IgD-negative memory B cell (primary cell): Measurements from ENCODE around the gene TEAD1. TPM values are rescaled to one million over a fixed set of nuclear protein-coding genes. Genes with fewer than 3 reads are reported as not detected.

Experiments used
- H3K27ac Mint-ChIP-seq, 3 donors: one replicate each; pipeline ENCODE4 v1.8.0; 2020 to 2022; ENCODE audit warnings: mild to moderate bottlenecking in 3 of 3, mixed read lengths in 3 of 3, moderate library complexity in 1 of 3
- H3K27me3 Mint-ChIP-seq: one replicate; pipeline ENCODE4 v1.8.0; 2021; ENCODE audit warnings: mixed read lengths
- H3K36me3 Mint-ChIP-seq: one replicate; pipeline ENCODE4 v1.8.0; 2020; ENCODE audit warnings: mild to moderate bottlenecking, mixed read lengths
- H3K4me1 Mint-ChIP-seq, 3 donors: one replicate each; pipeline ENCODE4 v1.8.0; 2020 to 2022; ENCODE audit warnings: mixed read lengths in 3 of 3, mild to moderate bottlenecking in 1 of 3
- H3K4me3 Mint-ChIP-seq, 4 donors: one replicate each; pipeline ENCODE4 v1.8.0; 2020 to 2022; ENCODE audit warnings: mild to moderate bottlenecking in 4 of 4, mixed read lengths in 4 of 4, moderate library complexity in 3 of 4
- H3K9me3 Mint-ChIP-seq, 3 donors: one replicate each; pipeline ENCODE4 v1.8.0; 2020 to 2021; ENCODE audit warnings: mixed read lengths in 3 of 3, mild to moderate bottlenecking in 1 of 3
- polyA plus RNA-seq: library from polyadenylated mRNA; unstranded; fragments of 300-500 nt; fragmentation: Illumina TruSeq; gene quantifications from one replicate; pipeline ENCODE4 v1.2.3, GENCODE V29; 2021

The TEAD1 gene
- polyA plus RNA-seq, 1 donor from 2014 or later: not detected

DNA sequence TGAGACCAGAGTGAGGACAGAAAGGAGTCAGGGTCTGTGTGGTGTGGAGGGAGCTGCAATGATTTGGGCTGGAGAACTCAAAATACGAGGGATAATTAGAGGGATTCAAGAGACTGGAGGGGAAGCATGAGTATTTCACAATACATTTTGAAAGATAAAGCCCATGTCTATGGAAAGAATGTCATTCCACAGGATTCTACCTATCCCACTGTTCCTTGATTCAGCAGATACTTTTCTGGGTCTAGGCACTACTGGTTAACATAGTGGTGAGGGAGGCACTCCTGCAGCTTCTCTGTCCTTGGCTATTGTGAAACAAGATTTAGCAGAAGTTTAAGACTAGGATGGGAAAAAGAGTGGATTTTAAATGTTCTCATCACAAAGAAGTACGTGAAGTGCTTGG, 262.0 kb downstream of the TEAD1 start:
- H3K4me3 Mint-ChIP-seq: no peak overlapping the region
- H3K27me3 Mint-ChIP-seq: no peaks in the 10 kb centered on the region
- no peak overlapping the region for H3K27ac Mint-ChIP-seq
- peaks cover 0 to 2% (median 2%) of the 10 kb centered on the region in 3 donors for H3K9me3 Mint-ChIP-seq
- H3K4me1 Mint-ChIP-seq: no peaks in the 10 kb centered on the region
- peaks cover 3% of the 10 kb centered on the region for H3K36me3 Mint-ChIP-seq

DNA sequence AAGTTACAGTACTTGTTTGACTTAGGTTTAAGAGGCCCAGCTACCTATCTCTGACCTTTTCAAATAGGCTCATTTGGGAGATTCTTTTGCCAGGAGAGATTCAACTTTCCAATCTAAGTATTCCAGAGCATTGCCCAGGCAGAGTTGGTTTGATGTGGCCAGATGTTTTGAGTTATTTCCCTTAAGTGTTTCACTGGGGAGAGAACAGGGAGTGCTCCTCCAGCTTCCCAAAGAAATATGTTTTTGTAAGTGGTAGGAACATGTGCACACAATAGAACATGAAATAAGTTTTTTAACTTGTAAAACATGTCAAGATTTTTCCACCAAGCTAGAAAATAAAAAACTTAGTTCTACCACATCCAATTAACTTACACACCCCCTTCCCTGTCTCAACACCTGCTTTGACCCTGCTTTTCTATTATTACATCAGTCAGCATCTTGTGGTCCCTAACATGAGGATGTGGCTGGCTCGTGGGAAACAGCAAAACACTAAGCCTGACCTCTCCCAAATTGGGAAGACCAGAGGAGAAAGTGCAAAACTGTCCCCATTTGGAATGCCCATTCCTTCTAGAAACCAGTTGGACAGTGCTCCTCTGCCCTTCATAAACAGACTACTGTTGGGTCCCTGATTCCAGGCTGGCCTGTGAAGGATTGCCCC, 264.5 kb downstream of the TEAD1 start:
- Mint-ChIP-seq H3K27me3 (peaks cover 2% of the 10 kb centered on the region), H3K4me3 (no peak overlapping the region), H3K4me1 (no peaks in the 10 kb centered on the region), H3K36me3 (peaks cover 3% of the 10 kb centered on the region), H3K9me3 (peaks cover 0 to 1% (median 0%) of the 10 kb centered on the region in 3 donors), H3K27ac (no peak overlapping the region)

DNA sequence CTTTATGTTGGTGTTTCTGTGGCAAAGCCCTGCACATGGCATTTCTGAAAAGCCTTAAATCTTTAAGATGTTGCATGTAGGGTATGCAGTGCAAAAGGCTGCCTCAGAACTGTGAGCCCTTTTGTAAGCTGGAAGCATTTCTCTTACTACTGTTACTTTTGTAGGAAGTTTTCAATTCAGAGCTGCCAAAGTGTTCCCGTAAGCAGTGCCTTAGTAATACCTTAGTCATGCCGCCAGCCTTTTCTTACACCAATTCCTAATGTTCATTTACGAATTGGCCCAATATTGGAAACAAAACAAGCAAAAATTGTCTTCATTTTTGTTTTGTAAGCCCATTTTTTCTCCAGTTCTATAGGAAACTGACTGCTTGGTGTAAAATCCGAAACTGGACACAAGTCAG, 267.4 kb downstream of the TEAD1 start:
- H3K27ac Mint-ChIP-seq: no peak overlapping the region
- H3K27me3 Mint-ChIP-seq: peaks cover 2% of the 10 kb centered on the region
- H3K9me3 Mint-ChIP-seq: peaks cover 0 to 1% (median 0%) of the 10 kb centered on the region in 3 donors
- H3K4me3 Mint-ChIP-seq: no peak overlapping the region
- H3K4me1 Mint-ChIP-seq: no peaks in the 10 kb centered on the region
- peaks cover 2% of the 10 kb centered on the region for H3K36me3 Mint-ChIP-seq

DNA sequence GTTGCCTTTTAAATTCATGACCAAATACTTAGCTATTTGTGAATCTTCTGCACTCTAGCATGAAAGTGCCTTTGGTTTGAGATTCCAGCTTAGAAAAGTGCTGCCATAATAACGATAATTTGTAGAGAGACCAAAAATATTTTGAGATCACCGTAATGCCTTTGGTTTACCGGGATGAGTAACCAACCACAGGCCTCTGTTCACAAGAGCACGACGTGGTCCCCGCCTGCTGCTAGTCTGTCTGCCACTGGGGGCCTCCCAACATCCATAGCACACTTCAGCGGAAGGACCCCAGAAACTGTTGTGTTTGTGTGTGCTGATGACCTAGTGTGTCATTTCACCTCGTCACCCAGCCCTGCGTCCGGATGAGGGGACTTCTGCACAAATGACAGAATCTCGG, 267.9 kb downstream of the TEAD1 start:
- Mint-ChIP-seq H3K36me3 (peaks cover 4% of the 10 kb centered on the region), H3K4me3 (no peak overlapping the region), H3K27me3 (peaks cover 2% of the 10 kb centered on the region), H3K9me3 (peaks cover 0 to 1% (median 0%) of the 10 kb centered on the region in 3 donors), H3K4me1 (no peaks in the 10 kb centered on the region), H3K27ac (no peak overlapping the region)

DNA sequence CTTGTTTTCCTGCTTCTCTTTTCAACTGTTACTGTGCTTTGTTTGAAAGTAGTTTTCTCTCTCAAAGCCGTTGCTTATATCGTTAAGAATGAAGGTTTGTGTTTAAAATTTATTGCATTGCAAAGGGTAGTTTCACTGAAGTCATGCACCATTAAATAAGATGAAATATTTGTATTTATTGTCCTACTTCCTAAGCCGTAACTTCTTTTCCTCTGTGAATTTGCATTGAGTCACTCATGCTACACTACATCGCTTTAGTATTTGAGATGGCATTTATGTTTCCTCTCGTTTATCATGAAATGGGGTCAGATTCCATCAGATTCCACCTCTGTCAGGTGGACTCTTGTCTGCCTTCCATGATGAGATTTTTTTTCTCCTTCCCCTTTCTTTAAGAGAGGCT, 269.1 kb downstream of the TEAD1 start:
- Mint-ChIP-seq H3K4me1 (no peaks in the 10 kb centered on the region), H3K27me3 (peaks cover 2% of the 10 kb centered on the region), H3K9me3 (peaks cover 0 to 1% (median 0%) of the 10 kb centered on the region in 3 donors), H3K4me3 (no peak overlapping the region), H3K36me3 (peaks cover 4% of the 10 kb centered on the region), H3K27ac (no peak overlapping the region)

DNA sequence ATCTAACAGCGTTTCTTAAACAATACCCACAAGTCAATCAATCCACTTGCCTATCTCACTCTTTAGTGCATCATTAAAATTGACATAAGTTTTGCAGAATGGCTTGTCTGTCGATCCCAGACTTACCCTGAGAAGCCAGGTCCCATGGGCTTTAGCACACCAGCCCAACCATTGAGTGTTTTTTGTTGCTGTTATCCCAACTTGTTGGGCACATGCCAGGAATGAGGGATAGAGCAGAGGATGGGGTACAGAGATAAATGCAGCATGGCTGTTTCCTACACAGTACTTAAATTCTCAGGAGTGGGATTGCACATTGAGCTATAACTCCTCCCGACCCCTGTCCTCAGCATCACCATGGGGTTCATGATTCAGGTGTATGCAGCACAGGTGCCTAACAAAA, 270.7 kb downstream of the TEAD1 start:
- no peak overlapping the region for H3K27ac Mint-ChIP-seq
- H3K9me3 Mint-ChIP-seq: peaks cover 0 to 1% (median 0%) of the 10 kb centered on the region in 3 donors
- peaks cover 4% of the 10 kb centered on the region for H3K36me3 Mint-ChIP-seq
- no peak overlapping the region for H3K4me3 Mint-ChIP-seq
- peaks cover 2% of the 10 kb centered on the region for H3K27me3 Mint-ChIP-seq
- H3K4me1 Mint-ChIP-seq: no peaks in the 10 kb centered on the region

DNA sequence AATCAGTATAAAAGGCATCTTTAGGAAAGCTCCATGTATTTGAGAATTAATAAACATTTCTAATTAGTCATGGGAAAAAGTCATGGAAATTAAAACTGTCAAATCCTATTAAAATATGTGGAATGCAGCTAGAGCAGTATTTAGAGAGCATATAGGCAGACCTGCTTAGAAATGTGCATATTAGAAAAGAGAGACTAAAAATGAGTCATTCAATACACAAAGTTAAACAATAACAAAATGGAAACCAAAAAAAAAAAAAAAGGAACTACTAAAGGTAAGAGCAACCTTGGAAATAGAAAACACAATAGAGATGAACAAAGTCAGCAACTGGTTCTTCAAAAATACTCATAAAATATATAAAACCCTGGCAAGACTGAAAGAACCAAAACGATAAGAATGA, 275.2 kb downstream of the TEAD1 start:
- H3K4me1 Mint-ChIP-seq: no peaks in the 10 kb centered on the region
- no peak overlapping the region for H3K27ac Mint-ChIP-seq
- no peaks in the 10 kb centered on the region for H3K27me3 Mint-ChIP-seq
- no peak overlapping the region for H3K4me3 Mint-ChIP-seq
- peaks cover 0 to 17% (median 10%) of the 10 kb centered on the region in 3 donors for H3K9me3 Mint-ChIP-seq
- peaks cover 4% of the 10 kb centered on the region for H3K36me3 Mint-ChIP-seq

DNA sequence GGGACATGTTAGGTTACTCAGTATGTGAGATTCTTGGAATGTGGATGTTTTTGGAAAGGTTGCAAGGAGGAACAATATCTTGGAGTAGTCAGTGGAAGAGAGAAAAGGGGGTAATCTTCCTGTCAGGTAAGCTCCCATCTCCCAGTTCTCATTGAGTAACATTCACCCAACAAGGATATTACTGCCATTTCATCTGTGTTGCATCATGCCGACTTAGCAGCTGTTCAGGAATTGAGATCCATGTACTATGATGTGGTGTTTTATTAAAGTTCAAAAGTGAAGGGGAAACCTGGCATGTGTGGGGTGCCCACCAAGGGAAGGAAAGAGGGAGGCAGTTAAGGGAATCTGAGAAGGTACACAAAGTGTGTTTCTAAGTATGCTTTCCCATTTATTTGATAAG, 276.4 kb downstream of the TEAD1 start:
- Mint-ChIP-seq H3K4me3 (no peak overlapping the region), H3K4me1 (no peaks in the 10 kb centered on the region), H3K9me3 (peaks cover 0 to 17% (median 14%) of the 10 kb centered on the region in 3 donors), H3K36me3 (peaks cover 4% of the 10 kb centered on the region), H3K27ac (no peak overlapping the region), H3K27me3 (no peaks in the 10 kb centered on the region)

DNA sequence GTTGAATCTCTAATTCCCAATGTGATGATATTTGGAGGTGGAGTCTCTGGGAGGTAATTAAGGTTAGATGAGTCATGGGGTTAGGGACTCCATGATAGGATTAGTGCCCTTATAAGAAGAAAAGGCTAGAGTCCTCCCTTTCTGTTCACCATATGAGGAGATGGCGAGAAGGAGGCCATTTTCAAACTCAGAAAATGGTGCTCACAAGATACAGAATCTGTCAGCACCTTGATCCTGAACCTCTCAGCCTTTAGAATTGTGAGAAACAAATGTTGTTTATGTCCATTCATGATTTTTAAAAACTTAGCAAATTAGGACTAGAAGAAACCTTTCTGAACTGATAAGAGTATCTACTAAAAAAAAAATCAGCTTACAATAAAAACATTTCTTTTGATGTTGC, 277.2 kb downstream of the TEAD1 start:
- Mint-ChIP-seq H3K27me3 (no peaks in the 10 kb centered on the region), H3K36me3 (peaks cover 4% of the 10 kb centered on the region), H3K4me3 (no peak overlapping the region), H3K9me3 (peaks cover 0 to 20% (median 14%) of the 10 kb centered on the region in 3 donors), H3K27ac (no peak overlapping the region), H3K4me1 (no peaks in the 10 kb centered on the region)

DNA sequence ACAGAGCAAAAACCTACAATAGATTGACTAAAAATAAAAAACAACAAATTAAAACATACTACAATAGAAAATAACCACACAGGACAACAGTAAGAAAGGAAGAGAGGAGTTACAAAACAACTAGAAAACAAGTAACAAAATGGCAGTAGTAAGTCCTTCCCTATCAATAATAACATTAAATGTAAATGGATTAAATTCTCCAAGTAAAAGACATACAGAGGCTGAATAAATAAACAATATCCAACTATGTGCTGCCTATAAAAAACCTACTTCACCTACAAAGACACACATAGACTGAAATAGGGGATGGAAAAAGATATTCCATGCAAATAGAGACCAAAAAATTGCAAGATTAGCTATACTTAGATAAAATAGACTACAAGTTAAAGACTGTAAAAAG, 277.9 kb downstream of the TEAD1 start:
- Mint-ChIP-seq H3K4me1 (no peaks in the 10 kb centered on the region), H3K4me3 (no peak overlapping the region)

DNA sequence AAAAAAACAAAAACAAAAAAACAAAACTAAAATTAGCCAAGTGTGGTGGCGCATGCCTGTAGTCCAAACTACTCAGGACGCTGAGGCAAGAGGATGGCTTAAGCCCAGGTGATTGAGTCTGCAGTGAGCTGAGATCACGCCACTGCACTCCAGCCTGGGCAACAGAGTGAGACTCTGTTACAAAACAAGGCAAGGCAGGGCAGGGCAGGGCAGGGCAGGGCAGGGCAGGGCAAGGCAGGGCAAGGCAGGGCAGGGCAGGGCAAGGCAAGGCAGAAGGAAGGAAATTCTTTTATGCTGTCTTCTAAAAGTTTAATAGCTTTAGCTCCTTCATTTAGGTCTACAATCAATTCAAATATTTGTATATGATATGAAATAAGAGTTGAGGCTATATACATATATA, 284.8 kb downstream of the TEAD1 start:
- H3K4me1 Mint-ChIP-seq: no peaks in the 10 kb centered on the region
- H3K9me3 Mint-ChIP-seq: peaks cover 0 to 4% (median 3%) of the 10 kb centered on the region in 3 donors
- H3K27me3 Mint-ChIP-seq: peaks cover 9% of the 10 kb centered on the region
- H3K36me3 Mint-ChIP-seq: no peaks in the 10 kb centered on the region
- no peak overlapping the region for H3K4me3 Mint-ChIP-seq
- no peak overlapping the region for H3K27ac Mint-ChIP-seq

More for the DNA sequence above, 277.9 kb downstream of the TEAD1 start:
- peaks cover 1% of the 10 kb centered on the region for H3K36me3 Mint-ChIP-seq
- no peaks in the 10 kb centered on the region for H3K27me3 Mint-ChIP-seq
- H3K27ac Mint-ChIP-seq: no peak overlapping the region
- peaks cover 0 to 20% (median 14%) of the 10 kb centered on the region in 3 donors for H3K9me3 Mint-ChIP-seq

DNA sequence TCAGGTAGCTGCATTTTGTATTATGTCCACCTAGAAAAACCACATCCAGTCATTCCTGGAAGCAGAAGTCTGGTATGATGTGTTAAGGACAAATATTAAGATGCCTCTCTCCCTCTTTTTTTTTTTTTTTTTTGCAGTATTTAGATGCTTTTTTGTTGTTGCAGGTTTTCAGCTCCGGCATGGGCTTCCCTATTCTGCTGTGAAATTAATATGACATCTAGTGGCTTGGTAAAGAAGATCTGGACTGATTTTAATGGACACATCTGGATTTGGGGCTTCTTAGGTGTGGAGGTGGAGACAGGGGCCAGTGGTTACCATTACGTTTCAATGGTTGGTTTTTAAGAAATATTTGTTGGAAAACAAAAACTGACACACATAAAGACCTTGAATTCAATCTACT, 287.4 kb downstream of the TEAD1 start:
- peaks cover 0 to 1% (median 0%) of the 10 kb centered on the region in 3 donors for H3K4me1 Mint-ChIP-seq
- H3K4me3 Mint-ChIP-seq: no peak overlapping the region
- H3K36me3 Mint-ChIP-seq: no peaks in the 10 kb centered on the region
- peaks cover 11% of the 10 kb centered on the region for H3K27me3 Mint-ChIP-seq
- H3K9me3 Mint-ChIP-seq: no peaks in the 10 kb centered on the region
- no peak overlapping the region for H3K27ac Mint-ChIP-seq

DNA sequence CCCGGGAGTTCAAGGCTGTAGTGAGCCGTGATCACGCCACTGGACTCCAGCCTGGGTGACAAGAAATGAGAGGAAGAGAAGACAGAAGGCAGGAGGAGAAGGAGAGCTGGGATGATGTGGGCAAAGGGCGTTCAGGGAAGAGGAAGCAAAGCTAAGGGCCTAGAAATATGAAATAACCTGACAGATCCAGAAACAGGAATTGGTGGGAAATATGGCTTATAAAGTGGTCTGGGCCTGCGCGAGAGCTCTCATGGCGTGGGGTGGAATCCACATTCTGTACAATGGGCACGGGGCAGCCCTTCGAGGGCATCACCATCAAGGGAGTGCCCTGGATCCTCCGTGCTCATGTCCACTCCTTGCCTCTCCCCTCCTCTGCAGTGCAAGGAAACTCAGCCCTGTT, 288.1 kb downstream of the TEAD1 start:
- no peak overlapping the region for H3K27ac Mint-ChIP-seq
- no peaks in the 10 kb centered on the region for H3K36me3 Mint-ChIP-seq
- H3K27me3 Mint-ChIP-seq: peaks cover 11% of the 10 kb centered on the region
- H3K9me3 Mint-ChIP-seq: no peaks in the 10 kb centered on the region
- no peak overlapping the region for H3K4me3 Mint-ChIP-seq
- H3K4me1 Mint-ChIP-seq: peaks cover 0 to 1% (median 0%) of the 10 kb centered on the region in 3 donors

DNA sequence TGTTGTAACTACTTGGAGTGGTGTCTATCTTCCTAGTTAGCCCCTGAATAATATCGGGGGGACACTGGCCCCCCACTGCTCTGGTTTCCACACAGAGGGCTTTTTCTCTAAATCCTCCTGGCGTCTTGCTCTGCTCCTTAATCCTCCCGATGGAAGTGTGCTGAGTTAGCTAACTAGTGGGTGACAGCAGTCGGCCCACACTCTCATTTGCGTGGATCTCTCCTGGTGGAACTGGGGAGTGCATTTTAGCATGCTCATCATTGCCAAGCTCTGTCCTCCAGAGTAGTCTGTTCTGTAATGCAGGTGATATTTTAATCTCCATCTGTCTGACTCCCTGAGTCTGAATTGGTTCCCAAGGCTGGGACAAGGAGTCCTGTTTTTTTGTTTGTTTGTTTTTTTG, 288.8 kb downstream of the TEAD1 start:
- Mint-ChIP-seq H3K4me1 (peaks cover 0 to 1% (median 0%) of the 10 kb centered on the region in 3 donors), H3K4me3 (no peak overlapping the region), H3K27ac (no peak overlapping the region), H3K36me3 (no peaks in the 10 kb centered on the region), H3K9me3 (no peaks in the 10 kb centered on the region), H3K27me3 (peaks cover 11% of the 10 kb centered on the region)

DNA sequence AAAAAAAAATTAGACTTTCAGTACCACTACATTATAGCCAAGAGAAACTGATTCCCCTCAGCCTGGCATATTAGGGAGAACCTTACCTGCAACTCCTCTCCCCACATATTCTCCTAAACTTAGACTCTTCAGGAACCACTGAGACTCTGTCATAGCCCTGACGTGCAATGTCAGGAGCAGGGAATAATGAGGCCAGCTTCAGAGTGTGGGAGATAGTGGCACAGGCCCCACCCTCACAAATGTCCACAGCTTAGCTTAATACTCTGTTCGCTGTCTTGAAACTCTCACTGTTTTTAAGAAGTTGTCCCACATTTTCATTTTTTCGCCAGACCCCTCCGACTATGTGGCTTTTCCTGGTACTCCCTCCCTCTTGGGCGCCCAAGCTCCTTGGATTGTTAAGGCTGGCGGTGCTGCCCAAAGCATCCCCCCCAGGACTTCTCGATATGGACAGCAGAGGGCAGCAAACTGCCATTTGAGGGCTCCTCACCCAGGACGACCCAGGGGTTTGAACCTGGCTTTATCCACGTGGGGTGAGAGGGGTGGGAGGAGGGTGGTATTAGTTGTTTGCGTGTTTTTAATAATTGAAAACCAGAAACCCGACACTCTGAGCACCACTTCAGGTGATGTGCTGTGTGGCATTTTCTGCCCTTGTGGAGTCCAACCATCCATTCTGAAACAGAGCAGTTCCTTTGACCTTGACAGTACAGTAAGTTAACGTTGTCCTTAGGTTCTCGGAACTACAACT, 289.7 kb downstream of the TEAD1 start:
- Mint-ChIP-seq H3K36me3 (no peaks in the 10 kb centered on the region), H3K27me3 (peaks cover 11% of the 10 kb centered on the region), H3K27ac (no peak overlapping the region), H3K9me3 (no peaks in the 10 kb centered on the region), H3K4me1 (peaks cover 0 to 1% (median 0%) of the 10 kb centered on the region in 3 donors), H3K4me3 (no peak overlapping the region)

DNA sequence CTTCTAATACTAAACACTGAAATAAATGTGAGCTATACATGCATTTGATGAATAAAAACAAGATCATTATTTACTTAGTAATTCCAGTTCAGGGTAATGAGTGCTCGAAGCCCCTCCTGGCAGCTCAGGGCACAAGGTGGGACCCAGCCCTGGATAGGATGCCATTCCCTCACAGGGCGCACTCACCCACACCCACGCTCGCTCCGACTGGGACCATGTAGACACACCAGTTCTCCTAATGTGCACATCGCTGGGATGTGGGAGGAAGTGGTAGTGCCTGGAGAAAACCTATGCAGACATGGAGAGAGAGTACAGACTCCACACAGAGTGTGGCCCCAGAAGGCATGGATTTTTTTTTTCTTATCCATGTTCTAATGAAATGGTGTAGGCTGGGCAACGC, 290.4 kb downstream of the TEAD1 start:
- Mint-ChIP-seq H3K4me3 (no peak overlapping the region), H3K4me1 (peaks cover 0 to 1% (median 0%) of the 10 kb centered on the region in 3 donors), H3K27ac (no peak overlapping the region), H3K27me3 (peaks cover 11% of the 10 kb centered on the region), H3K9me3 (no peaks in the 10 kb centered on the region), H3K36me3 (no peaks in the 10 kb centered on the region)
